Tibial nerve (tissue), 3 donors: ENCODE measurements around the gene RAP2B.

Experiments used
- POLR2A ChIP-seq, 2 donors: fragments of 450-650 bp; IDR thresholded peaks; one replicate each; pipeline ENCODE4 v1.6.1; 2017; ENCODE audit warnings: antibody characterized with exemption in 2 of 2, mild to moderate bottlenecking in 2 of 2, moderate library complexity in 2 of 2
- TF ChIP-seq, protein P1 (sequence below), 5 experiments: fragments of 200-600 bp in 3 of 5; fragments of 450-650 bp in 2 of 5; sonication (generic) in 3 of 5; IDR thresholded peaks; one replicate each; pipeline ENCODE4 v1.5.1; 2016 to 2019; ENCODE audit warnings: antibody characterized with exemption in 5 of 5, mild to moderate bottlenecking in 3 of 5, moderate library complexity in 2 of 5

DNA sequence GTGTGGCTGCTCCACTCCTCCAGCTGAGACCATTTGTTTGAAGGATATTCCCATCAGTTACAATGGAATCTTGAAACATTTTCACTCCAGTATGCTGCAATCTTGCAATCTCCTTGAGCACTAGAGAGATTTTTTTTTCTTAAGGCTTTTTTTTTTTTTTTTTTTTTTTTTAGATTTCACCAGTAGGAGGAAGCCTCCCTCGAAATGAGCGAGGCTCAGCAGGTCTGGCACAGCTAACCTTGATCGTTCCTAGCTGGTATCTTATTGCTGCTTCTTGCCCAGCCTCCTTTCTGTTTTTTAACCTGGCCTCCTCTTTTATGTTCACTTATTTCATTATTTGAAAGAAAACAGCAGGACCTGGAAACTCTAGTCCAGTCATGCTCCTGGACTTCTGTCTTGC lies 48.1 kb downstream of the RAP2B start:
- TF ChIP-seq POLR2A (IDR thresholded peaks at IDR 0.05), result no peak
- TF ChIP-seq, protein P1, sequence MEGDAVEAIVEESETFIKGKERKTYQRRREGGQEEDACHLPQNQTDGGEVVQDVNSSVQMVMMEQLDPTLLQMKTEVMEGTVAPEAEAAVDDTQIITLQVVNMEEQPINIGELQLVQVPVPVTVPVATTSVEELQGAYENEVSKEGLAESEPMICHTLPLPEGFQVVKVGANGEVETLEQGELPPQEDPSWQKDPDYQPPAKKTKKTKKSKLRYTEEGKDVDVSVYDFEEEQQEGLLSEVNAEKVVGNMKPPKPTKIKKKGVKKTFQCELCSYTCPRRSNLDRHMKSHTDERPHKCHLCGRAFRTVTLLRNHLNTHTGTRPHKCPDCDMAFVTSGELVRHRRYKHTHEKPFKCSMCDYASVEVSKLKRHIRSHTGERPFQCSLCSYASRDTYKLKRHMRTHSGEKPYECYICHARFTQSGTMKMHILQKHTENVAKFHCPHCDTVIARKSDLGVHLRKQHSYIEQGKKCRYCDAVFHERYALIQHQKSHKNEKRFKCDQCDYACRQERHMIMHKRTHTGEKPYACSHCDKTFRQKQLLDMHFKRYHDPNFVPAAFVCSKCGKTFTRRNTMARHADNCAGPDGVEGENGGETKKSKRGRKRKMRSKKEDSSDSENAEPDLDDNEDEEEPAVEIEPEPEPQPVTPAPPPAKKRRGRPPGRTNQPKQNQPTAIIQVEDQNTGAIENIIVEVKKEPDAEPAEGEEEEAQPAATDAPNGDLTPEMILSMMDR (IDR thresholded peaks at IDR 0.05), result no peak
